Calu3 (cell line): ENCODE data around the gene SHANK2. TPM values are rescaled to one million over a fixed set of nuclear protein-coding genes. Genes with fewer than 3 reads are reported as not detected.

Source experiments
- BruUV-seq: library from RNA; stranded (reverse); fragments of 400-500 nt; replicated peaks from 2 replicates; lab custom pipeline; 2021; lab: Mats Ljungman, UMichigan
- CTCF ChIA-PET: fragments of 300-600 bp; sonication (Branson Sonifier 250); formaldehyde crosslinking; loops from one replicate; lab custom pipeline; 2022; ENCODE audit warnings: antibody characterized with exemption; lab: Charles Lee
- DNase-seq: peaks from one replicate; pipeline ENCODE4 v3.0.0; 2022
- H3K27ac Mint-ChIP-seq: one replicate; pipeline ENCODE4 v1.8.0; 2022; ENCODE audit warnings: mixed read lengths; ENCODE audit not compliant: unreplicated experiment
- H3K27me3 Mint-ChIP-seq: one replicate; pipeline ENCODE4 v1.8.0; 2022; ENCODE audit warnings: mixed read lengths; ENCODE audit not compliant: unreplicated experiment
- H3K36me3 Mint-ChIP-seq: one replicate; pipeline ENCODE4 v1.8.0; 2022; ENCODE audit warnings: mild to moderate bottlenecking, moderate library complexity, mixed read lengths; ENCODE audit not compliant: insufficient read depth, unreplicated experiment
- H3K4me1 Mint-ChIP-seq: one replicate; pipeline ENCODE4 v1.8.0; 2022; ENCODE audit warnings: mild to moderate bottlenecking, low read depth, mixed read lengths; ENCODE audit not compliant: unreplicated experiment
- H3K4me3 Mint-ChIP-seq: one replicate; pipeline ENCODE4 v1.8.0; 2022; ENCODE audit warnings: mild to moderate bottlenecking, low read depth, moderate library complexity, mixed read lengths; ENCODE audit not compliant: unreplicated experiment
- H3K9me3 Mint-ChIP-seq: one replicate; pipeline ENCODE4 v1.8.0; 2022; ENCODE audit warnings: low read depth, mixed read lengths; ENCODE audit not compliant: unreplicated experiment
- intact Hi-C: fragments of 100-400 bp; cut with micrococcal nuclease; formaldehyde crosslinking; loops from one replicate; pipeline ENCODE4 v1.10.0; 2022; ENCODE audit not compliant: unreplicated experiment
- total RNA-seq: library from RNA; stranded (reverse); gene quantifications from 2 replicates; pipeline ENCODE4 v1.2.3, GENCODE V29; 2022
- TF ChIP-seq, protein P1 (sequence below): fragments of 200-600 bp; IDR thresholded peaks from one replicate; pipeline ENCODE4 v1.8.0; 2022; ENCODE audit warnings: antibody characterized with exemption; ENCODE audit not compliant: unreplicated experiment

SHANK2 gene
- total RNA-seq, 1 experiment from 2014 or later: 118 TPM

- DNase-seq: peak; percentile 43
- intact Hi-C loops: no loop called here
- Mint-ChIP-seq H3K27me3 (no peaks in the 10 kb centered on the region), H3K4me1 (peaks cover 44% of the 10 kb centered on the region), H3K4me3 (no peak overlapping the region), H3K9me3 (no peaks in the 10 kb centered on the region), H3K27ac (no peak overlapping the region), H3K36me3 (peaks cover 3% of the 10 kb centered on the region)
- CTCF ChIA-PET: interaction anchor here (0.8 kb wide), 1 partner anchor 17 kb away, joined by 3 read pairs; no protein-coding TSS in a partner anchor
- BruUV-seq: no TSS peak
- TF ChIP-seq, protein P1, sequence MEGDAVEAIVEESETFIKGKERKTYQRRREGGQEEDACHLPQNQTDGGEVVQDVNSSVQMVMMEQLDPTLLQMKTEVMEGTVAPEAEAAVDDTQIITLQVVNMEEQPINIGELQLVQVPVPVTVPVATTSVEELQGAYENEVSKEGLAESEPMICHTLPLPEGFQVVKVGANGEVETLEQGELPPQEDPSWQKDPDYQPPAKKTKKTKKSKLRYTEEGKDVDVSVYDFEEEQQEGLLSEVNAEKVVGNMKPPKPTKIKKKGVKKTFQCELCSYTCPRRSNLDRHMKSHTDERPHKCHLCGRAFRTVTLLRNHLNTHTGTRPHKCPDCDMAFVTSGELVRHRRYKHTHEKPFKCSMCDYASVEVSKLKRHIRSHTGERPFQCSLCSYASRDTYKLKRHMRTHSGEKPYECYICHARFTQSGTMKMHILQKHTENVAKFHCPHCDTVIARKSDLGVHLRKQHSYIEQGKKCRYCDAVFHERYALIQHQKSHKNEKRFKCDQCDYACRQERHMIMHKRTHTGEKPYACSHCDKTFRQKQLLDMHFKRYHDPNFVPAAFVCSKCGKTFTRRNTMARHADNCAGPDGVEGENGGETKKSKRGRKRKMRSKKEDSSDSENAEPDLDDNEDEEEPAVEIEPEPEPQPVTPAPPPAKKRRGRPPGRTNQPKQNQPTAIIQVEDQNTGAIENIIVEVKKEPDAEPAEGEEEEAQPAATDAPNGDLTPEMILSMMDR: no peak
Observed at GRCh38 chr11:71266114-71266833, 13.9 kb upstream of the SHANK2 start.

- H3K27ac Mint-ChIP-seq: no peak overlapping the region
- H3K36me3 Mint-ChIP-seq: peaks cover 3% of the 10 kb centered on the region
- H3K4me3 Mint-ChIP-seq: no peak overlapping the region
- peaks cover 44% of the 10 kb centered on the region for H3K4me1 Mint-ChIP-seq
- intact Hi-C loops: no loop called here
- no peaks in the 10 kb centered on the region for H3K9me3 Mint-ChIP-seq
- no peaks in the 10 kb centered on the region for H3K27me3 Mint-ChIP-seq
- CTCF ChIA-PET: interaction anchor here (0.8 kb wide), 1 partner anchor 17 kb away, joined by 3 read pairs; no protein-coding TSS in a partner anchor
- DNase-seq: no peak
- TF ChIP-seq, protein P1: no peak
- BruUV-seq: no TSS peak
Observed at GRCh38 chr11:71265559-71266092, 13.2 kb upstream of the SHANK2 start.

GRCh38 chr11:71263386-71263785 lies 11.0 kb upstream of the SHANK2 start:
- H3K4me1 Mint-ChIP-seq: peaks cover 27% of the 10 kb centered on the region
- no peaks in the 10 kb centered on the region for H3K9me3 Mint-ChIP-seq
- CTCF ChIA-PET: no interaction called here
- no peak overlapping the region for H3K27ac Mint-ChIP-seq
- no peaks in the 10 kb centered on the region for H3K27me3 Mint-ChIP-seq
- H3K36me3 Mint-ChIP-seq: peaks cover 3% of the 10 kb centered on the region
- no peak for DNase-seq
- H3K4me3 Mint-ChIP-seq: no peak overlapping the region
- TF ChIP-seq, protein P1: no peak
- BruUV-seq: no TSS peak
- intact Hi-C loops: no loop called here

- intact Hi-C loops: no loop called here
- Mint-ChIP-seq H3K27me3 (no peaks in the 10 kb centered on the region), H3K27ac (no peak overlapping the region), H3K9me3 (no peaks in the 10 kb centered on the region), H3K4me1 (peaks cover 31% of the 10 kb centered on the region), H3K36me3 (peaks cover 30% of the 10 kb centered on the region), H3K4me3 (no peak overlapping the region)
- CTCF ChIA-PET: interaction anchor here (0.6 to 0.9 kb wide), 2 partner anchors 8 to 46 kb away, joined by 3 to 5 read pairs; no protein-coding TSS in a partner anchor
- no peak for DNase-seq
- TF ChIP-seq, protein P1: no peak
- BruUV-seq: no TSS peak
Observed at GRCh38 chr11:71255800-71256479, 3.6 kb upstream of the SHANK2 start.
